ENCODE data around the gene FZD1.

GRCh38 chr7:91266067-91266688 is 1.9 kb downstream of the FZD1 start:
- no peak for TF ChIP-seq YY1 (IDR thresholded peaks at IDR 0.05; ENCODE audit: low read depth)
- no peak for TF ChIP-seq CEBPB (IDR thresholded peaks at IDR 0.05)
- TF ChIP-seq TEAD4 (IDR thresholded peaks at IDR 0.05), result no peak
- no peak for TF ChIP-seq EP300 (IDR thresholded peaks at IDR 0.05; ENCODE audit: borderline replicate concordance)
- no peak for TF ChIP-seq REST (IDR thresholded peaks at IDR 0.05; ENCODE audit: low read depth)
- TF ChIP-seq TCF12 (IDR thresholded peaks at IDR 0.05; ENCODE audit: low read depth), result no peak
- no peak for TF ChIP-seq NFIC (IDR thresholded peaks at IDR 0.05)
- TF ChIP-seq RAD21 (IDR thresholded peaks at IDR 0.05; ENCODE audit: low read depth), result no peak
- TF ChIP-seq CREB1 (IDR thresholded peaks at IDR 0.05; ENCODE audit: low read depth), result no peak
- no peak for TF ChIP-seq MAX (IDR thresholded peaks at IDR 0.05)
- TF ChIP-seq ZBTB7A (IDR thresholded peaks at IDR 0.05; ENCODE audit: low read depth), result no peak
- no peak for TF ChIP-seq EGR1 (IDR thresholded peaks at IDR 0.05)
- no peak for TF ChIP-seq USF1 (IDR thresholded peaks at IDR 0.05)
